Measurements from ENCODE around the gene USP47.

GRCh38 chr11:11910541-11910940 lies 68.8 kb downstream of the USP47 start:
- TF ChIP-seq EZH2 (IDR thresholded peaks at IDR 0.05; ENCODE audit: insufficient read depth, poor library complexity, severe bottlenecking) = no peak
- TF ChIP-seq EZH2phosphoT487 (IDR thresholded peaks at IDR 0.05; ENCODE audit: insufficient read depth, low read depth) = no peak

Data from GM23248 (cell line).